Small intestine (tissue), 7 donors: ENCODE data around the gene FAAH. TPM values are rescaled to one million over a fixed set of nuclear protein-coding genes. Genes with fewer than 3 reads are reported as not detected.

ENCODE experiments used
- DNase-seq, 2 donors: peaks; one replicate each; pipeline versions ENCODE4 v3.0.0 to v3.0.0-alpha.2; 2013
- FAIRE-seq: peaks from 2 replicates; lab custom pipeline; 2012; peaks lifted over from hg19 to GRCh38; lab: Jason Lieb, UNC
- H3K27ac ChIP-seq, 3 donors: one replicate each; pipeline ENCODE4 v1.5.1; 2013; ENCODE audit warnings: low read length in 2 of 3, mild to moderate bottlenecking in 2 of 3, control low read depth in 1 of 3, inconsistent platforms in 1 of 3, low read depth in 1 of 3, moderate library complexity in 1 of 3
- H3K27me3 ChIP-seq, 3 donors: one replicate each; pipeline ENCODE4 v1.6.1; 2013; ENCODE audit warnings: low read length in 3 of 3, inconsistent platforms in 1 of 3; ENCODE audit not compliant: control insufficient read depth in 3 of 3, insufficient read depth in 3 of 3
- H3K36me3 ChIP-seq, 3 donors: one replicate each; pipeline ENCODE4 v1.6.1; 2013; ENCODE audit warnings: low read length in 3 of 3, inconsistent platforms in 1 of 3, low read depth in 1 of 3, mild to moderate bottlenecking in 1 of 3, moderate library complexity in 1 of 3; ENCODE audit not compliant: control insufficient read depth in 3 of 3, insufficient read depth in 2 of 3
- H3K4me1 ChIP-seq, 3 donors: one replicate each; pipeline ENCODE4 v1.6.1; 2013; ENCODE audit warnings: low read length in 2 of 3, inconsistent platforms in 1 of 3, low read depth in 1 of 3, mild to moderate bottlenecking in 1 of 3, moderate library complexity in 1 of 3; ENCODE audit not compliant: control insufficient read depth in 3 of 3, insufficient read depth in 2 of 3
- H3K4me3 ChIP-seq, 3 donors: one replicate each; pipeline ENCODE4 v1.5.1; 2013; ENCODE audit warnings: low read length in 3 of 3, control low read depth in 1 of 3, inconsistent platforms in 1 of 3, low read depth in 1 of 3, mild to moderate bottlenecking in 1 of 3, moderate library complexity in 1 of 3
- H3K9me3 ChIP-seq, 2 donors: one replicate each; pipeline ENCODE4 v1.6.1; 2013; ENCODE audit warnings: low read depth in 1 of 2, low read length in 1 of 2; ENCODE audit not compliant: control insufficient read depth in 2 of 2, insufficient read depth in 1 of 2
- WGBS, 3 donors: extraction: QIAGEN DNeasy Blood & Tissue Kit; methylation state at CpG; one replicate each; pipeline ENCODE4 v1.1.7; 2013; 5-methylcytosine and 5-hydroxymethylcytosine counted together
- polyA plus RNA-seq, 4 donors: library from polyadenylated mRNA; stranded (reverse) in 3 of 4; unstranded in 1 of 4; fragments of 200-250 nt in 3 of 4; fragments of 120-200 nt in 1 of 4; gene quantifications; one replicate each; pipeline versions ENCODE4 v1.2.1 to v1.2.3, GENCODE V29; 2013
- donor health status: healthy with polysubstance abuse.
- donor health status: control.
- donor health status: control.
- donor health status: Bipolar disorder and iron deficiency.
- donor health status: healthy.

FAAH gene
- polyA plus RNA-seq, 4 donors = 28.7 to 138 (median 68.6) TPM

GRCh38 chr1:46452931-46453325 is 58.8 kb downstream of the FAAH start:
- Histone ChIP-seq H3K4me1 (no peaks in the 10 kb centered on the region), H3K27ac (no peak overlapping the region), H3K9me3 (no peaks in the 10 kb centered on the region), H3K36me3 (no peaks in the 10 kb centered on the region), H3K4me3 (no peak overlapping the region), H3K27me3 (peaks cover 7 to 78% (median 26%) of the 10 kb centered on the region in 3 donors)
- FAIRE-seq (no peak), DNase-seq (no peak)
- 47 to 62% (median 62%) methylated on average over 15 of the region's 15 CpGs for WGBS, 3 donors

GRCh38 chr1:46453449-46453848 is 59.3 kb downstream of the FAAH start:
- Histone ChIP-seq H3K9me3 (no peaks in the 10 kb centered on the region), H3K27ac (no peak overlapping the region), H3K27me3 (peaks cover 3 to 75% (median 26%) of the 10 kb centered on the region in 3 donors), H3K4me1 (no peaks in the 10 kb centered on the region), H3K4me3 (no peak overlapping the region), H3K36me3 (no peaks in the 10 kb centered on the region)
- no peak for FAIRE-seq
- 53 to 73% (median 71%) methylated on average over 4 of the region's 4 CpGs for WGBS, 3 donors
- DNase-seq = no peak

DNA sequence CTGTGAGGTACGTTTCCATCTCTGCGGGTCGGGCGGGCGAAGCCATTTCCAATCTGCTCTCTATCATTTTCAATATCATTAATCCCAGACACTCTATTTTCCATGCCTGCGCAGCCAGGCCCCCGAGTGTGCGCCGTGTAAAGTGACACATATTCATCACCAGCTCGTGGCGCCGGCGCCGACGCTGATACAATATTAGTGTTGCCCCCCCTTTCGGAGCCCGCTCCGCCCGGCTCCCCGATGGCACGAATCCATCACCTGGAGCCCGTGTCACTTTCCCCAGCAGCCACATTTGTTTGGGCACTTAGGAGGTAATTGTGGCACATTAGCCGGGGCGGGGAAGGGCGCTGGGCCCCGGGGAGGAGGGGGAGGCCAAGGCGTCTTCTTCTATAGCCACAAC is 61.8 kb downstream of the FAAH start:
- WGBS, 3 donors = 89 to 91% (median 90%) methylated on average over 27 of the region's 27 CpGs
- DNase-seq (no peak), FAIRE-seq (no peak)
- H3K27ac ChIP-seq = no peak overlapping the region
- H3K4me3 ChIP-seq = no peak overlapping the region
- H3K36me3 ChIP-seq = no peaks in the 10 kb centered on the region
- peaks cover 3 to 74% (median 10%) of the 10 kb centered on the region in 3 donors for H3K27me3 ChIP-seq
- H3K4me1 ChIP-seq = no peaks in the 10 kb centered on the region
- no peaks in the 10 kb centered on the region for H3K9me3 ChIP-seq

- Histone ChIP-seq H3K4me3 (no peak overlapping the region), H3K4me1 (no peaks in the 10 kb centered on the region), H3K9me3 (no peaks in the 10 kb centered on the region), H3K36me3 (no peaks in the 10 kb centered on the region), H3K27ac (no peak overlapping the region), H3K27me3 (peaks cover 3 to 74% (median 8%) of the 10 kb centered on the region in 3 donors)
- 63 to 73% (median 70%) methylated on average over 5 of the region's 5 CpGs for WGBS, 3 donors
- DNase-seq (no peak), FAIRE-seq (no peak)
Observed at GRCh38 chr1:46456411-46456963, 62.4 kb downstream of the FAAH start.

- DNase-seq (no peak), FAIRE-seq (no peak)
- Histone ChIP-seq H3K36me3 (no peaks in the 10 kb centered on the region), H3K27me3 (peaks cover 3 to 75% (median 8%) of the 10 kb centered on the region in 3 donors), H3K4me3 (no peak overlapping the region), H3K27ac (no peak overlapping the region), H3K4me1 (no peaks in the 10 kb centered on the region), H3K9me3 (no peaks in the 10 kb centered on the region)
- 78 to 85% (median 82%) methylated on average over 5 to 6 of the region's 6 CpGs for WGBS, 3 donors
Observed at GRCh38 chr1:46457178-46457577, 63.1 kb downstream of the FAAH start.

GRCh38 chr1:46458190-46458589 is 64.1 kb downstream of the FAAH start:
- no peaks in the 10 kb centered on the region for H3K4me1 ChIP-seq
- H3K27ac ChIP-seq = no peak overlapping the region
- no peaks in the 10 kb centered on the region for H3K36me3 ChIP-seq
- no peaks in the 10 kb centered on the region for H3K9me3 ChIP-seq
- FAIRE-seq (no peak), DNase-seq (no peak)
- WGBS, 3 donors = 41 to 53% (median 43%) methylated on average over 4 of the region's 4 CpGs
- peaks cover 3 to 69% (median 3%) of the 10 kb centered on the region in 3 donors for H3K27me3 ChIP-seq
- no peak overlapping the region for H3K4me3 ChIP-seq

- Histone ChIP-seq H3K36me3 (no peaks in the 10 kb centered on the region), H3K4me3 (no peak overlapping the region), H3K4me1 (no peaks in the 10 kb centered on the region), H3K27ac (no peak overlapping the region), H3K9me3 (no peaks in the 10 kb centered on the region), H3K27me3 (peaks cover 3 to 66% (median 3%) of the 10 kb centered on the region in 3 donors)
- DNase-seq (no peak), FAIRE-seq (no peak)
- WGBS, 3 donors = 59 to 68% (median 64%) methylated on average over 7 of the region's 7 CpGs
Observed at GRCh38 chr1:46458846-46459245, 64.7 kb downstream of the FAAH start.

DNA sequence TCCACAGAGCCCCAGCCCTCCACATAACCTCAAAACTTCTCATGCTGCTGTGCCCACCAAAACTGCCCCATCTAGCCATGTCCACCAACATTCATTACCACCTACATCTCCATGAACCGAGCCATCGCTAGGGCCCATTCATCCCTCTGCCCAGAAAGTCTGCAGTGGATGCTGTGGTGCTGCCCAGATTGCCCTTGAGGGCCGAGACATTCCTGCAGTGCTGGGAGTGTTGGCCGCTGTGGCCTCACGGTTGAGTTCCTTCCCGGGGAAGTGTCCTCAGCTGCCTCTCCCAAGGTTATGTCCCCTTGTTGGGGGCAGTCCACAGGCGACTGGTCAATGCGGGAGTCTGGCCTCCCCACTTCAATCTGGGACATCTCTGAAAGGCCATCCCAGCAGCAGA is 65.2 kb downstream of the FAAH start:
- WGBS, 3 donors = 73 to 83% (median 76%) methylated on average over 8 of the region's 8 CpGs
- DNase-seq (no peak), FAIRE-seq (no peak)
- Histone ChIP-seq H3K27ac (no peak overlapping the region), H3K9me3 (no peaks in the 10 kb centered on the region), H3K27me3 (peaks cover 3 to 66% (median 3%) of the 10 kb centered on the region in 3 donors), H3K4me1 (no peaks in the 10 kb centered on the region), H3K4me3 (no peak overlapping the region), H3K36me3 (no peaks in the 10 kb centered on the region)
